Inflammatory macrophage treated with lipopolysaccharide for 4 hours (primary cell): ENCODE measurements around the gene MTHFD1L.

Experiments
- DNase-seq: peaks from one replicate; pipeline ENCODE4 v3.0.0-alpha.2; 2020

MTHFD1L gene

DNA sequence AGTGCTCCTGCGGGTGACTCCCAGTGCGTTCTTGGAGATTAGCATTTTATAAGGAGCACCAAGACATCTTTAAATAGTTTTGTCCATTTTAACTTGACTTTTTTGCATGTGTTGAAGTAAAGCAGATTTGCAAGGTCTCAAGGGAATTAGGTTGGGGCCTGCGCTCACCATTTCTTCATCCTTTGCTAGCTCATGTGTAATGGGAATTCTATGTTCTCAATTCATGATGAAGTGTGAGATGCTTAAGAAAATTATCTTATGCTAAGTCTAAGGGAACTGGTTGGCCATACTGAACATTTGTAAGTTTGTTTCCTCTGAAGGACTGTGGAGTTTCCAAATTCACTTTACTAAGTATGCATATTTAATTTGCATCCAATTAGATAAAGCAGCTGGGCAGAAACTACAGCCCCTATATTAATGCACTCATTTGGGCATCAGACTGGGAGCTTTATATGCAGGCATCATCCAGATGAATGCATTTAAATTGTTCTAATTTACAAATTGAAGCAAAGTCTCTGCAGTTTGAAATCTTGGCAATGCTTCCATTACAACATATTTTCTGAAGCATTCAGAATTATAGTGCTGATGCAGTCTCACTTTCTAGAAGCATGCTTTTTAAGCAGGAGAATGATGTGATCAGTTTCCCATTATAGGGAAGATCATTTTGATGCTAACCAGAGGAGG lies 266.0 kb downstream of the MTHFD1L start:
- DNase-seq: no peak

GRCh38 chr6:151136141-151136755 lies 270.7 kb downstream of the MTHFD1L start:
- no peak for DNase-seq

- DNase-seq: no peak
These were observed 272.0 kb downstream of the MTHFD1L start for GRCh38 chr6:151137542-151137941.

DNA sequence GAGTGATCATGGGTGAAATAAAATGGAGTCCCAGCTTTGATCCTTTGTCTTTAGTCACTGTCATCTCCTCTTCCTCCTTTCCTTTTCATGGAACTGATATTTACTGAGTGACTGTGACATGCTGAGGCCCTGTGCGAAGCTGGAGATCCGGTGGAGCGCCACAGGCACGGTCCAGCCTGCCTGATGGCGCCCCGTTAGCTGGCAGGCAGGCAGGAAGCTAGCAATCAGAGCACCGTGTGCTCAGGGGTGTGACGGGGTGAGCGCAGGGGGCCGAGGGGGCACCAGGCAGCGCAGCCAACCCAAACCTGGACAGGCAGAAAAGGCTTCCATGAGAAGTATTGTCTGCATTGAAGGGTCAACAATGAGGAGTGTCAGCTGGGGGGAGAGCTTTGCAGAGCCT lies 274.0 kb downstream of the MTHFD1L start:
- no peak for DNase-seq

- no peak for DNase-seq
These were observed 275.3 kb downstream of the MTHFD1L start for GRCh38 chr6:151140767-151141166.

- no peak for DNase-seq
These were observed 276.2 kb downstream of the MTHFD1L start for GRCh38 chr6:151141685-151142084.

DNA sequence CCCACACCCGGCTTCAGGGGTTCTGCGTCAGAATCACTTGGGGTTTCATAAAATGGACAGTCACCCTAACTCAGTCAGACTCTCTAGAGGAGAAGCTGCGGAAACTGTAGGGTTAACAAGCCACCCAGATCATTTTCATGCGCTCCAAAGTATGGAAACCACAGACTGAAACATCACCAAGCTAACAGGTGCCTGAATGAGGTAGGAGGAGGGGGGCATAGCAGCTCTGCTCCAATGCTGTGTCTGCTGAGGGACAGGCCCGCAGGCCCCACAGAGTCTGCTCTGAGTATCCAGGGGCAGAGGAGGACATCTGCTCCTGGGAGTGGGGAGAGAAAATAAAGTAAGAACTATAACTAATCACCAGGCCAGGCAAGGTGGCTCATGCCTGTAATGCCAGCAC lies 277.2 kb downstream of the MTHFD1L start:
- no peak for DNase-seq

DNA sequence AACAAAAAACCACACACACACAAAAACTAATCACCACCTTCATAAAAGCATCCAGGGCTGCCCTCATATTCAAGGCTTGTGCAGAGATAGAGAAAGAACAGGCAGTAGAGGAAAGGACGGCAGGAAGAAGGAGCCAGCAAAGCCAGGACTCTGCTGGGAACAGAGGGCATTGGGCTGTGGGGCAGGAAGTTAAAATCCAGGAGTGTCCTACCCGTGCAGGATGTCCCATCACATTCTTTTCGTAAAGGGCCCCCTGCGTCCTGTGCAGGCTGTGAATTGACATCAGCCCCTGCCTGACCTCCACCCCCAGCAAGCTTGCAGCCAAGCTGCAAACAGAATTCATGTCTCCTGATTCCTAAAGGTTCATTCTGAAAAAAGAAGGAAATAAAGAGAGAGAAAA lies 277.8 kb downstream of the MTHFD1L start:
- DNase-seq: no peak

DNA sequence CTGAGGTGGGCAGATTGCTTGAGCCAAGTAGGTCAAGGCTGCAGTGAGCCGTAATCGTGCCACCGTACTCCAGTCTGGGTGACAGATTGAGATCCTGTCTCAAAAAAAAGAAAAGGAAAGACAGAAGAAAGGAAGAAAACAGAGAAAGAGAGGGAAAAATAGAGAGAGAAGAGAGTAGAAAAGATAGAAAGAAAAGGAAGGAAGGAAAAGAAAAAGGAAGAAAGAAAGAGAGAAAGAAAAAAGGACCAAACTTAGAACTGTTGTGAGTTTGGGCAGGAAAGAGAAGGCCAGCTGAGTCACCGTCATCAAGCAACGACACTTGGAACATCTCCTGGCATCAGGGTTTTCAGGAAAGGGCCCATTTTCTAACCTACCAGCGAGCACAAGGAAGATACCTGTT lies 278.3 kb downstream of the MTHFD1L start:
- DNase-seq: no peak

DNA sequence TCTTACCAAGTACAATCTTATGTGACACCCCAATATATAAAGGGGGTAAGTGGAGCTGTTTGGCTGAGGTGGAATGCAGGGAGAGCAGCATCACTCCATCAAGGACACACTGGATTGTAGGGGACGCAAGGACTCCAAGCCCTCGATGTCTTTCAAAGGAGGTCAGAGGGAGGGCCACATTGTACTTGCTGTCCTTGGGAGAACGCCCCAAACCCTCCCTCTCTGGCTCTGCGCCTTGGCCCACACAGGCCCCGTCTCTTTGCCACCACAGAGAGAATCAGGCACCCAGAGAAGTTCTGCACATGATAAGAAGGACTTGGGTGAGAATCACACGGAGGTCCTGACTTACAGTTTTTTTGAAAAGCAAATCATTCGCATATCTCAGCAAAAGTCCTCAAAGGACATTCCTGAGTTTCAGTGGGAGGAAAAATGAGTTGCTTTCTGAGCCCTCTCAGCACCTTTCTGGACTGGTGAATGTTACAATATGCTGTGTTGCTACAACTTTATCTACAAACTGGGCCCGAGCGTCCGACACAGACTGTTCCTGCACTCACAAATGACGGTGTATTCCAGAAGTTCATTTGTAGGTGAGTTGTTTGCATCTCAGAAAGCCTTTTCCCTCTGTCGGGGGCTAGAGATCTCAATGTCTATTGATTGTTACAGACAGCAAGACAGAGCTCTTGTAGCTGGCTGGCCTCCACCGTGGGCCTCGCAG lies 281.8 kb downstream of the MTHFD1L start:
- no peak for DNase-seq

GRCh38 chr6:151148111-151148510 lies 282.6 kb downstream of the MTHFD1L start:
- DNase-seq: no peak

GRCh38 chr6:151149793-151150192 lies 284.3 kb downstream of the MTHFD1L start:
- DNase-seq: no peak
